ENCODE data around the gene FNDC7.
"Not testable (repeated sequence)": the region's sequence is repeated elsewhere in the genome, so short reads cannot be mapped to it uniquely, and the experiment has no call there.

Gene FNDC7

DNA sequence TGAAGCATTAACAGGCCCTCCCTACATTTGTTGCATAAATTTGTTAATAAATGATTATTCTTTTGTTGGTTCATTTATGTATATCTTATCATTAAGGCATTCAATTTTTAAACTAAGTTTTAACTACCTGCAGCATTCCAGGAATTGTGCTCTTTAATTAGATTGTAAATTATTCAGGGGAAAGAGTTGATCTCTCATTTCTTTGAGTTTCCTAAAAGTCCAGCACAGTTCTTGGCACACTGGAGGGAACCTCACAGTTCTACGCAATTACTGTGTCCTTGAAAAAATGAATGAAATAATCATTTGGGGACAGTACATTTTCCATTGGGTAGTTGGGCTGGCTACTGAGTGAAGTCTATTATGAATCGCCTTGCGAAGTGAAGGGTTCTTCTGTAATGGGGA is 33.3 kb downstream of the FNDC7 start:
- no peak for DNase-seq

- DNase-seq, result peak; percentile 94 to 98
These were observed 33.9 kb downstream of the FNDC7 start, which contains the start of gene STXBP3 for GRCh38 chr1:108746382-108747170. STXBP3 (plus strand) TSS chr1:108746674; CDS start chr1:108746738, 64 bp downstream.

GRCh38 chr1:108747171-108747850 is 34.6 kb downstream of the FNDC7 start:
- DNase-seq, result peak in 1 of 2 donors; percentile 48

- peak in 1 of 2 donors; percentile 41 for DNase-seq
These were observed 35.2 kb downstream of the FNDC7 start for GRCh38 chr1:108747898-108748297.

- DNase-seq, result no peak
These were observed 36.4 kb downstream of the FNDC7 start for GRCh38 chr1:108749081-108749480.

DNA sequence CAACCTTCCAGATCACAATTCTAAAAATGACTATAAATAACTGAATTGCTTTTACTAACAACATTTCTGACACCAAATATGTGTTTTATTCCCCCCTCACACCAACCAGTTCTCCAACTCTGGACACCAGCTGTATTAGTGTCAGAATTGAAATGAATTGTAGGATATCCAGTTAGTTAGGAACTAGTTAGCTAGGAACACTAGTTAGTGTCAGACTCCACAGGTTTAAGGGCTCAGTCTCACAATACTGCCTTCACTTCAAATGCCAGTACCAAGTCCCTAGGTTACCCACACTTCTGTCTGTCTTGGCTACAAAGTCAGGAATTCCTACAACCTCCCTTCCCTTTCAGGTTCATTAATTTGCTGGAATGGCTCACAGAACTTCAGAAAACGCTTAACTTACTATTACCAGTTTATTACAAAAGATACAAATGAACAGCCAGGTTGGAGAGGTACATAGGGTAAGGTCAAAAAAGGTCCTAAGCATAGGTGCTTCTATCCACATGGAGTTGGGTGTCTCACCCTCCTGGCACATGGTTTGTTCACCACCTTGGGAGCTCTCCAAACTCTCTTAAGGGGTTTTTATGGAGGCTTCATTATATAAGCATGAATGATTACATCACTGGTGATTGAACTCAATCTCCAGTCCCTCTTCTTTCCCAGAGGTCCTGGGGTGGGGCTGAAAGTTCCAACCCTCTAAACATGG is 37.9 kb downstream of the FNDC7 start:
- DNase-seq, result no peak

- DNase-seq, result no peak
These were observed 40.7 kb downstream of the FNDC7 start for GRCh38 chr1:108753363-108753762.

DNA sequence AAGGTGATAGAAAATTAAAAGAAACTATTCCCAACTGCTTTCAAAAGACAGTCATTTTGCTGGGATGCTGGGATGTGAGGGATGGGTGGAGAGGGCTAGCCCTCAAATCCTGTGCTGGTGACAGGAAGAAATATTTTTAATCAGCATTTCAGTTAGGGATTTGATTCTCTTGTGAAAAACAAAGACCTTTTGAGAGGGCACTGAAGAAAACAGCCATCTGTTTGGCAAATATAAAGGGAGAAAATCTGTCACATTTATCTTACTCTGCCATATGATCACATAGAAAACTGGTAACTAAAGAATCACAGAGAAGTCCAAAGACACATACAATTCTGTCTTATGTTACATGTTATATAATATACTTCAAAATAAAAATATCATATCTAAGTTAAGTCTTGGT is 46.1 kb downstream of the FNDC7 start:
- no peak for DNase-seq

DNA sequence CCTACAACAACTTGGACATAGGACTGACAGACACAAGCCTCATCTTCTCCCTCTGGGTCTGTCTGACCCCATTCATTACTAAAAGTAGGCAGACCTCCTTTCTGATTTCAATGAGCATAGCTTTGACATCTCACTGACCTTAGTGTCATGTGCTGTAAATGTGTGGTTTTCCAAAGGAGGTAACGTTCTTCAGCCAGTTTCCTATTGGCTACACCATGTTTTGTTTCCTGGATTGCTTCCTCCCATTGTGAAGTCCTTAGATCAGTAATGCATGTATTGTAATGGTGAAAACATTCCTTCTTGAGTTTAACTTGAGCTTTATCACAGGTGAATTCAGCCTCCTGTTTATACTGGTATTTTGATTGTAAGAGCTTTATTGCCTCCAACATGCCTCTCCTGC is 54.4 kb downstream of the FNDC7 start:
- no peak for DNase-seq

DNA sequence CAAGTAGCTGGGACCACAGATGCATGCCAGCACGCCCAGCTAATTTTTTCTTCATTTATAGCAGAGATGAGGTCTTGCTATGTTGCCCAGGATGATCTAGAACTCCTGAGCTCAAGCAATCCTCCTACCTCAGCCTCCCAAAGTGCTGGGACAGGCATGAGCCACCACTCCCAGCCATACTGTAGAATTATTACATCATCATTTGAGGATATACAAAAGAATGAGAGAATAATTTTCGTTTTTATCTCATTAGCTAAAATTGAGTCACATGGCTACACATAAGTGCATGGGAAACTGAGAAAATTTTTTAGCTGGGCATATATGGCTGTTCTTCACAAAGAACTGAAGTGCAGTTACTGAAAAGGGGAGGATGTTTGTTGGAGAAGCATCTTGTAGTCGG is 55.0 kb downstream of the FNDC7 start:
- no peak for DNase-seq

GRCh38 chr1:108777839-108778238 is 65.1 kb downstream of the FNDC7 start:
- DNase-seq, result no peak

DNA sequence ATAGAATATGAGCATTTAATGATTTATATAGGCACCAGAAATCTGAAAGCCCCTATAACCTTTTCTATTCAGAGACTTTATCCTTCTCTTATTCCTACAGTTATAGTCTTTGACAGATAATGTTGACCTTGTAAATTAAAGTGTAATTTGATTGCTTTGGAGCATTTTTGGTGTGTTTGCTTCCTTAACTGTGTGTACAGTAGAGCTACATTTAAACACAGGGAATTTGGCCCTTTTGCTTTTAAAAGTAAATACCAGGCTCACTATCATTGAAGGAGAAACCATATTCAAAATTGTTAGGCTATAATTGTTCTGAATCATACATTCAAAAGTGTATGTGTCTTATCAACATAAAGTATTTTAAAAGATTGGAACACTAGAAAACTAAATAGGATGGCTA is 66.7 kb downstream of the FNDC7 start:
- DNase-seq, result no peak

GRCh38 chr1:108780937-108781574 is 68.3 kb downstream of the FNDC7 start:
- no peak for DNase-seq

GRCh38 chr1:108781575-108781944 is 68.9 kb downstream of the FNDC7 start:
- DNase-seq, result not testable (repeated sequence)

GRCh38 chr1:108785264-108785663 is 72.6 kb downstream of the FNDC7 start:
- no peak for DNase-seq

GRCh38 chr1:108785880-108786279 is 73.2 kb downstream of the FNDC7 start:
- DNase-seq, result no peak

DNA sequence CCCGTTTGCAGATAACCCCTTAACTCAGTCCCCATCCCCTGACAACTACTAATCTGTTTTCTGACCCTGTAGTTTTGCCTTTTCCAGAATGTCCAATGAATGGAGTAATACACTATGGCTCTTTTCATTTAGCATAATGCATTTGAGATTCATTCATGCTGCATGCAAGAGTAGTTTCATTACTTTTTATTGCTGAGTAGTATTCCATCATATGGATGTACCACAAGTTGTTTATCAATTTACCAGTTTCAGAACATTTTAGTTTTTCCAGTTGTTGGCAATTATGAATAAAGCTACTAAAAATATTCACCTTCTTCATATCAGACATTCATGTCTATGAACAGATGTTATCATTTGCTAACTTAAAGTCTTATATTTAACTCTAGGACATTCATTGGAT is 79.1 kb downstream of the FNDC7 start:
- no peak for DNase-seq

All from bone marrow (tissue), 2 donors.